Loucy (cell line): Measurements from ENCODE around the gene PSMD10.

Experiments
- H2AFZ ChIP-seq: fragments of 200-600 bp; sonication (generic); 2 replicates; pipeline ENCODE4 v1.6.0; 2016; ENCODE audit warnings: antibody characterized with exemption, mild to moderate bottlenecking, low read length, moderate library complexity
- H3F3A ChIP-seq: fragments of 200-600 bp; 2 replicates; pipeline ENCODE4 v1.6.0; 2016; ENCODE audit warnings: antibody characterized with exemption, low read depth, mild to moderate bottlenecking
- H3K27me3 ChIP-seq: fragments of 200-600 bp; sonication (generic); 2 replicates; pipeline ENCODE4 v1.6.1; 2014; ENCODE audit warnings: low read length, mild to moderate bottlenecking; ENCODE audit not compliant: insufficient read depth, poor library complexity, severe bottlenecking
- H3K36me3 ChIP-seq: fragments of 200-600 bp; sonication (generic); 2 replicates; pipeline ENCODE4 v1.6.1; 2016; ENCODE audit warnings: low read length; ENCODE audit not compliant: insufficient read depth
- H3K4me1 ChIP-seq: fragments of 200-600 bp; sonication (generic); 2 replicates; pipeline ENCODE4 v1.5.1; 2014; ENCODE audit warnings: low read length, mild to moderate bottlenecking; ENCODE audit not compliant: insufficient read depth, poor library complexity, severe bottlenecking
- H3K4me2 ChIP-seq: fragments of 200-600 bp; sonication (generic); 2 replicates; pipeline ENCODE4 v1.6.0; 2014; ENCODE audit warnings: antibody characterized with exemption, low read length, low read depth, mild to moderate bottlenecking; ENCODE audit not compliant: poor library complexity, severe bottlenecking
- H3K4me3 ChIP-seq: fragments of 200-600 bp; sonication (generic); 2 replicates; pipeline ENCODE4 v1.5.1; 2014; ENCODE audit warnings: low read length, mild to moderate bottlenecking, mixed read lengths; ENCODE audit not compliant: poor library complexity, severe bottlenecking
- H3K79me2 ChIP-seq: fragments of 200-600 bp; sonication (generic); 2 replicates; pipeline ENCODE4 v1.6.1; 2014; ENCODE audit warnings: low read length; ENCODE audit not compliant: insufficient read depth
- H3K9ac ChIP-seq: fragments of 200-600 bp; sonication (generic); 2 replicates; pipeline ENCODE4 v1.6.0; 2014; ENCODE audit warnings: mild to moderate bottlenecking, low read depth, low read length, moderate library complexity; ENCODE audit not compliant: poor library complexity, severe bottlenecking
- H3K9me2 ChIP-seq: fragments of 200-600 bp; sonication (generic); replicated peaks from 2 replicates; pipeline ENCODE4 v1.6.1; 2016; ENCODE audit warnings: low read depth, low read length, mixed read lengths
- H3K9me3 ChIP-seq: fragments of 200-600 bp; sonication (generic); 2 replicates; pipeline ENCODE4 v1.6.1; 2014; ENCODE audit warnings: mild to moderate bottlenecking, antibody characterized with exemption, low read length, low read depth; ENCODE audit not compliant: insufficient read depth
- H4K20me1 ChIP-seq: fragments of 200-600 bp; sonication (generic); 2 replicates; pipeline ENCODE4 v1.6.0; 2014; ENCODE audit warnings: antibody characterized with exemption, low read length, mild to moderate bottlenecking; ENCODE audit not compliant: insufficient read depth, poor library complexity, severe bottlenecking
- CTCF ChIP-seq: fragments of 200-600 bp; sonication (generic); conservative IDR thresholded peaks from 2 replicates; pipeline ENCODE4 v1.5.1; 2014; ENCODE audit warnings: mild to moderate bottlenecking, antibody characterized with exemption, low read length
- EZH2phosphoT487 ChIP-seq: fragments of 200-600 bp; IDR thresholded peaks from 2 replicates; pipeline ENCODE4 v1.6.1; 2018; ENCODE audit warnings: antibody characterized with exemption, mild to moderate bottlenecking, moderate library complexity, borderline replicate concordance

Gene PSMD10

DNA sequence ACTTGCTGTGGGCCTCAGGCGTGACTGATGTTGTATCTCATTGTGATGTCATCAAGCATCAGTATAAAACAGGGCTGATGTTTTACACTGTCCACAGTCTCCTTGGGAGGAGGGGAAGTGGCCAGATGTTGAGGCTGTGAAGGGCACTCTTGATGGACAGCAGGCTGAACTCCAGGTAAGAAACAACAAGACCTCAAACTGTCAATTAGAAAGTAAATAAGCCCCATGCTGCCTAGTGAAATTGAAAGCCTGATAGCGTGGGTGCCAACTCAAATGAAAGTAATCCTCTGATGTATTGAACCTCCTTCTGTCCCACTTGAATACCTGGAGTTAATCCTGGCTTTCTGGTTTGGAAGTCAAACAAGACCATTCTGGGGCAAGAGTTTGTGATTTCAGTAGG is 26.7 kb downstream of the PSMD10 start:
- Histone ChIP-seq H3F3A (no peaks in the 10 kb centered on the region), H3K9ac (no peak overlapping the region), H3K9me3 (no peaks in the 10 kb centered on the region), H3K4me1 (no peaks in the 10 kb centered on the region), H3K4me2 (no peak overlapping the region), H4K20me1 (no peaks in the 10 kb centered on the region), H3K27me3 (no peaks in the 10 kb centered on the region), H3K36me3 (no peaks in the 10 kb centered on the region), H3K79me2 (no peaks in the 10 kb centered on the region), H2AFZ (no peak overlapping the region), H3K9me2 (no peaks in the 10 kb centered on the region), H3K4me3 (no peak overlapping the region)
- TF ChIP-seq CTCF = no peak
- no peak for TF ChIP-seq EZH2phosphoT487

DNA sequence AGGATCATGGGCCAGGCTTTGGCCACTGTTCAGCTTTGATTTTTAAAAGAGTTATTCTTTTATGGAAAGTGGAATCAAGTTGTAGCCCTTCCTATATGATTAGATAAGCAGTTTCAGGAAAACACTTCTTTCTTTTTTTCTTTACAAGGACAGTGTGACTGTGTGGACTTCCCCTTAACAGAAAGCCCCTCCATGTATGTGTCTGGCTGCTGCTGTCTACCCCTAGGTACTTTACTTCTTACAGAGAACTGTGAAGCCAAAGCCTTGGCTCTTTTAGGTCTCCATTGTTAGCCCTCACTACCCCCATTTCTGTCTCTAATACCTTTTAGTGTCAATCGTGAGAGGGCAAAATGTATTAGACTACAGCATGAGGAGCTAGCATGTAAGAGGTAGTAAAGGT is 27.3 kb downstream of the PSMD10 start:
- Histone ChIP-seq H2AFZ (no peak overlapping the region), H3K4me2 (no peak overlapping the region), H3K4me3 (no peak overlapping the region), H3K4me1 (no peaks in the 10 kb centered on the region), H3K27me3 (no peaks in the 10 kb centered on the region), H3F3A (no peaks in the 10 kb centered on the region), H3K9me2 (no peaks in the 10 kb centered on the region), H3K36me3 (no peaks in the 10 kb centered on the region), H3K9ac (no peak overlapping the region), H4K20me1 (no peaks in the 10 kb centered on the region), H3K9me3 (no peaks in the 10 kb centered on the region), H3K79me2 (no peaks in the 10 kb centered on the region)
- TF ChIP-seq EZH2phosphoT487 (no peak), CTCF (no peak)

- TF ChIP-seq CTCF (no peak), EZH2phosphoT487 (no peak)
- Histone ChIP-seq H3K27me3 (no peaks in the 10 kb centered on the region), H3K4me1 (no peaks in the 10 kb centered on the region), H3K9ac (no peak overlapping the region), H4K20me1 (no peaks in the 10 kb centered on the region), H3K36me3 (no peaks in the 10 kb centered on the region), H3K4me3 (no peak overlapping the region), H3K9me2 (no peaks in the 10 kb centered on the region), H3K79me2 (no peaks in the 10 kb centered on the region), H3K4me2 (no peak overlapping the region), H3K9me3 (no peaks in the 10 kb centered on the region), H2AFZ (no peak overlapping the region), H3F3A (no peaks in the 10 kb centered on the region)
Observed at GRCh38 chrX:108059801-108060200, 31.5 kb downstream of the PSMD10 start.
